ENCODE results near the gene DIPK2A.

The DIPK2A gene

DNA sequence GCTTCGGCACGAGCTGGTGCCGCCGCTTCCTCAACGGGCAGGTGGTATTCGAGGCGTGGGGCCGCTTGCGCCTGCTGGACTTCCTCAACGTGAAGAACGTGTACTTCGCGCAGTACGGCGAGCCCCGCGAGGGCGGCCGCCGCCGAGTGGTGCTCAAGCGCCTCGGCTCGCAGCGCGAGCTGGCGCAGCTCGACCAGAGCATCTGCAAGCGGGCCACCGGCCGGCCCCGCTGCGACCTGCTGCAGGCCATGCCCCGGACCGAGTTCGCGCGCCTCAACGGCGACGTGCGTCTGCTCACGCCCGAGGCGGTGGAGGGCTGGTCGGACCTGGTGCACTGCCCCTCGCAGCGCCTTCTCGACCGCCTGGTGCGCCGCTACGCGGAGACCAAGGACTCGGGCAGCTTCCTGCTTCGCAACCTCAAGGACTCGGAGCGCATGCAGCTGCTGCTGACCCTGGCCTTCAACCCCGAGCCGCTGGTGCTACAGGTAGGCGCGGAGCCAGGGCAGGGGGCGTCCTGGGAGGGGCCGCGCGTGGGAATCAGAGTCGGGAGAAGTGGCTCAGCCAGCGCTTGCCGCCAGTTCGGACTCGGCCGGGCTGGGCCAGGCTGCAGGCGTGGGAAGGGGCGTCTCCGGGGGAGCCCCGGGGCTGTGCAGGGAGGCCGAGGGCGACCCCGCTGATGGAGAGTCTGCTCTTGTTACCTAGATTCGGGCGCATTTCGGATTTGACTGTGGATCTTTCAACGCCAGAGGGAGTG lies 1.1 kb downstream of the DIPK2A start:
- peak overlapping the region; percentile 85 for H3K4me3 ChIP-seq (ENCODE audit: low read length)
- no peak for DNase-seq (ENCODE audit: low read depth, low spot score)

DNA sequence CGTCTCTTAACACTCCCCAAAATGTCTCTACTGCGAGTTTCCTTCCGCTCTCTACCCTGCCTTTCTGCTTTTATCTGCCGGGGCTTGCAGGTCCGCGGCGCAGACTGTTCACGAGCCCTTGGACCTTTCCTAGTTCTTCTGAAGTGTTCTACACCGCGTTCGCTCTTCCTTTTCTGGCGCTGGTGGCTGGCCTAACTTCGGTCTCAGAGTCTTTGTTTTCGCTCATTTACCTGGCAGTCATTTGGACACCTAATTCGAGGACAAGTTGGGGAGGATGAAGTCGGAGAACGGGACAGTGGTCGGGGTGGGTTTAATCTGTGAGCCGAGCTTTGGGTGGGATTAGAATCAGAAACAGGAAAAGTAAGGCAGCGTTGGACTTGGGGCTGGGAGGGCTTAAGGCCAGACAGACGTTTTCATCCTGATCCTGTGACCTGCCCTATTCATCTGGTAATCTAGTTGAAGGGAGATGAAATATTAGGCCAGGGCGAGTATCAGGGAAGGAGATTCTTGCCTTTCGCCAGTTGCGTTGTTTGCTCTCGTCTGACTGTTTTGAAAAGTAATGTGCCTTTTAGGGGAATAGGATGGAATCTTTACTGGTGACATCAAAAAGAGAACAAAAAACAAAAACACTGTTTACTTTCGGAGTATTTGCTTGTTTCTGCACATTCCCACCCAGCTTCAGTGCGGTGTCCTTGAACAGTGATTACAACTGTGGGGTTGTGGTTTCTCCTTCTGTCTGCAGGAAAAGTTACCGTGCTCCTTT lies 1.8 kb downstream of the DIPK2A start:
- peak; percentile 89 for DNase-seq (ENCODE audit: low read depth, low spot score)
- H3K4me3 ChIP-seq (ENCODE audit: low read length), result peak overlapping the region; percentile 85

DNA sequence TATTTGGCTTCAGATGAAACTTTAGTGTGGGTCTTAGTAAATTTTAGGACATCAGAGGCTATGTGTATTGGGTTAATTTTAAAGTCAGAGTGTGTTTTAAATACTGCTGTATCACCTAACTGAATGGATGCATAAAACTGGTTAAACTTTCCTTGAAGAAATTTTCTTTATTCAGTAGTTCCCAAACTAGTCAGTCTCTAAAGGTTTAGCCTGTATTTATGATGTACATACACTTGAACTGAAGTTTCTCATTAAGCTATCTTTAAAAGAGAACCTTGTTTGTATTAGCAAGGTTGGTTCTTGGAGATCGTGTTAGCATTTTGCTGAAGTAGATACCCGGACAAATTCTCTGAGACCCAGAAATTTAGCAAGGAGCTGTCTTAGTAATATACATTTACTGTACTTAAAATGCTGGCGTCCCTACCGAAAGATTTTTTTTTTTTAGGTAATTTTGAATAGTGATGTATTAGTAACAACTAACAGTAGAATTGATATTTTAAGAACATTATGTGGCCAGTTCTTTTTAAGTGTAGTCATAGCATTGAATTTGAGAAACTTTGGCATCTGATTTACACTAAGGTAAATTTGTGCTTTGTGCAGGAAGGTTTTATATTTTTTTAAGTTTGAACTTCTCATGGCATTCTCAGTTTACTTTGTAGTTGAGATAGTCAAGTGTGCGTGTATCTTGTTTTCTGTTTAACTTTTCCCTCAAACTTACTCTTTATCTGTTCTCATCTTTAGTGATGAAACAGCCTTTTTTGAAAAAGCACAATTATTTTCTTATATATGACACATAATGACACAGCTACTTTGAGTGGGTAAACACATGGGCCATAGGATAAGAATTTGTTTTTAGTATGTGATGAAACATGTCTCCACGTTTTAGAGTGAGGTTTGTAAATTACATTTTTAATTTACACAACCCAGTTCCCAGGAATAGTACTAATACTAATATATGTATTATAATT lies 2.9 kb downstream of the DIPK2A start:
- DNase-seq (ENCODE audit: low read depth, low spot score), result no peak
- no peak overlapping the region for H3K4me3 ChIP-seq (ENCODE audit: low read length)

DNA sequence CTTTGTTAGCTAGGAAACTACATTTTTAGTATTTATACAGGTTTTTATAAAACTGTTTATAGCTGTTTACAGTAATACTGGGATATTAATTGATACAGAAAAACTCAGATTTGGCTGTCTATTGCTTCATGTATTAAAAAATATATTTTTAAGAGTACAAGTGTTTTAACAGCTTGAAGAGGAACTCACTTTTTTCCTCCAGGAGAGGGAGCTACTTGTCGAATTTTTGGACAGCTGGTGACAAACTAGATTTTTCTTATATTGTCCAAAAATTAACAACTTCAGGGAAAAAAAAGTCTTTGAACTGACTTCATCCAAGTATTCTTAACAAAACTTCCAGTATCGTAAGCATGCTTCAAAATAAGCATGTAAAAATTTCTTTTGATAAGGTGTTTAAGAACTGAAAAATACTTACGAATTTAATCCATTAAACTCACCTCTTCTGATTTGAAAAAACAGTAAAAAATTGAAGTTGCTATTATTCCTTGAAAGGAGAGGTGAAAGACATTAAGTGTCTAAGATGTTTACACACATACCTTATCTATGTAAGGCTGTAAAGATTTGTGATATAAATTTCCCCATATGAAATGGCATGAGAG lies 4.0 kb downstream of the DIPK2A start:
- no peak overlapping the region for H3K4me3 ChIP-seq (ENCODE audit: low read length)
- DNase-seq (ENCODE audit: low read depth, low spot score), result no peak

DNA sequence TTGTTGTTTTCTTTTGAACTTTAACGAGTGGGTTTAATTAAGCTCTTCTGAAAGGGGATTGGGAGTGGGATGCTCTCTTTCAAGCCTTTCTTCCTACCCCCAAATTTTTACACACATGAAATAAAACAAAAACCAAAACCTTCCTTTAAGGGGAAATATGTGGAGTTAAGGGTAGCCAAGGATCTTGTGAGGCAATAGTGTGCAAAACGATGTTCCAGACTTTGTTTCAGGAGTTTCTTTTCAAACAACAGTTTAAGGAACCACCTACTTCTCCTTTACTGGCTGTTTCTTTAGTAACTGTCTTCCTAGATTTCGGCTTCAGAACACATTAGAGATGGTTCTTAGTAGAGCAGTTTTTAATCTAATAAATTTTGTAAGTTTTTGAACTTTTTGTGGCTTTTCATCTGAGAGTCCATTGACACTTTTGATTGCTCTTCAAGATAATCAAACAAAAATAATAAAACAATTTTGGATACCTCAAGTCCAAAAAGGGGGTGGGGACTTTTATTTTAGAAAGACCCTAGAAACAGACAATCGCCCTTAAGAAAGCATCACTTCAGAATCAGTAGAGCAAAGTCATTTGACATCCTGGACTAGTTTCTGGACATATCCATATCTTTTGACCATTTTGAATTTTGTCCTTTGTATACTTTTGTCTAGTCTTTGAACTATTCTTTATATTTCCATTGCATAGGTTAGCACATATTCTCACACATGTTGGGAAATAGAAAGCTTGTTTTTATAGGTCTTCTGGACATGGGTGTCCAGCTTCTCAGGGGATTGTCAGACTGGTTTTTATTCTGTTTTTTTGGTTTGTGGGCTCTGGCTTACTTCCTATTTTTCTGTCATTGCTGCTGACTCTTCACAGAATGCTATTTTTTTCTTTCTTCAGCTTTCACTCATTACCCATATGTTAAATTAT lies 6.0 kb downstream of the DIPK2A start:
- no peak overlapping the region for H3K4me3 ChIP-seq (ENCODE audit: low read length)
- no peak for DNase-seq (ENCODE audit: low read depth, low spot score)

DNA sequence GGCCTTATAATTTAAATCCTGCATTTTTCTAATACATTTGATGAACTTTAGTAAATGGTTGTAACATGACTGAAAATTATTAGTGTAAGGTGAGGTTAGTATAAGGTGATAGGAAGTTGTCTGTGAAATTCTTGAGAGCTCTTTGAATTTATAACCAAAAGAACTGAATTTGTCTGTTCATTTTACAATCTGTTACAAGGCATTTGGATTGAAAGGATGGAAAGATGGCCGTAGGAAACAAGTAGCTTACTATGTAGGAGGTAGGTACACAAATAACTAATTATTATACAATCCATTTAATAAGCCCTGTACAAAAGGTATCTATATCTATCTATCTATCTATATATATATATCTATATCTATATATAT lies 6.6 kb downstream of the DIPK2A start:
- no peak overlapping the region for H3K4me3 ChIP-seq (ENCODE audit: low read length)
- DNase-seq (ENCODE audit: low read depth, low spot score), result no peak

DNA sequence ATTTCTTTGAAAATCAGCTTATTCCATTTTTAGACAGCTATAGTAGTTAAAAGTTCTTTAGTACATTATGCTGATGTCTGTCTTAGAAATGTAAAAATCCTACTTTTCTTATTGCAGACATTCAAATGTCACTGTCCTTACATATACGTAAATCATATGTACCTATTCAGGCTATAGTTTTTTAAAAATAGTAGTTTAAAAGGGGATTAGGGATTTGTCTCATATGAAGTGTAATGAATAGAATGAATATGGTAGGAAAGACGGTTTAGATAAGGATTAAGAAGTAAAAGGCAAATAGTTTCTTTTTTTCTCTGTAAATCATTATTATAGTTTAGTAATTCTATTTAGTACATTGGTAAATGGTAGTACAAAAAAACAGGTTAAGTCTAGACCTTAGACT lies 7.4 kb downstream of the DIPK2A start:
- DNase-seq (ENCODE audit: low read depth, low spot score), result no peak
- H3K4me3 ChIP-seq (ENCODE audit: low read length), result no peak overlapping the region

DNA sequence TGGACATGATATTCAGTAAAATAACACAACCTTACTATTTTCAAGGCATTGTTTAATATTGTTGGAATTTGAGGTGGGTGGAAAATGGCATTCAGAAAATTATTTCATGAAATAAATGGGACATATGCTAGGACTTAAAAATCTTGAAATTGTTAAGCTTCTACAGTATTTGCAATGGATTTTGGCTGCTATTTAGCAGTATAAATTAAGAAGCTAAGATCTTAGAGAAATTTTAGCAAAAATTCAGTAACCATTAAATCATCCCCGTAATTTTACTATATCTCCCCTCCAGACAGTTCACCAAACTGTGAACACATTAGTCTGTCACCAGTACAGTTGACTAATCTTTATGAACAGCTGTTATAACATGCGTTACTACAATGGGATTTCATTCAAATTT lies 8.2 kb downstream of the DIPK2A start:
- no peak overlapping the region for H3K4me3 ChIP-seq (ENCODE audit: low read length)
- DNase-seq (ENCODE audit: low read depth, low spot score), result no peak

DNA sequence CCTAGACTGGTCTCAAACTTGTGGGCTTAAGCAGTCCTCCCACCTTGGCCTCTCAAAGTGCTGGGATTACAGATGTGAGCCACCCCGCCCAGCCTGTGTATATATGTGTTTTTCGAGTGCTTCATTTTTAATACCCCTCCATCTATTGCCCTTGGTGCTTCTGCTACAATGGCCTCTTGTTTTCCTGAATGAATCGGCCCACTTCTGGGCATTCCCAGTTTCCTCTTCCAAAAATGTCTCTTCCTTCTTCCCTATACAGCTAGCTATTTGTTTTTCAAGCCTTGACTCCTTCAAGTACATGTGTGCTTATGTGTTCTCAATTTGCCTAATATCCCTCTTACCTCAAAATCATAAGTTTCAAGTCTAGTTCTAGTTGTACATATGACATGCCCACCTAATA lies 16.7 kb downstream of the DIPK2A start:
- no peak for DNase-seq (ENCODE audit: low read depth, low spot score)
- H3K4me3 ChIP-seq (ENCODE audit: low read length), result no peak overlapping the region

DNA sequence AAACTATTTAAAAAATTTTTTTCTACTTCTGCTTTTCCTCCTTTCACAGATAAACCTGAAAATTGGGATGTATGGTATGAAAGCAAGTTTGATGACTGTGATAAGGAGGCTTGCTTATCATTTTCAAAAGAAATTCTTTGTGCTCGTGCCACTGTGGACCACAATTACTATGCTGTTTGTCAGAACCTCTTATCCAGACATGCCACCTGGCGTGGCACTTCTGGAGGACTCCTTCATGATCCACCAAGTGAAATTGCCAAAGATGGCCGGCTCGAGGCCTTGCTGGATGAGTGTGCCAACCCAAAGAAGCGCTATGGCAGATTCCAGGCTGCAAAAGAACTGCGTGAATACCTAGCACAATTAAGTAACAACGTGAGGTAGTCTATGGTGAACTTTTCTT lies 17.8 kb downstream of the DIPK2A start:
- DNase-seq (ENCODE audit: low read depth, low spot score), result no peak
- no peak overlapping the region for H3K4me3 ChIP-seq (ENCODE audit: low read length)

DNA sequence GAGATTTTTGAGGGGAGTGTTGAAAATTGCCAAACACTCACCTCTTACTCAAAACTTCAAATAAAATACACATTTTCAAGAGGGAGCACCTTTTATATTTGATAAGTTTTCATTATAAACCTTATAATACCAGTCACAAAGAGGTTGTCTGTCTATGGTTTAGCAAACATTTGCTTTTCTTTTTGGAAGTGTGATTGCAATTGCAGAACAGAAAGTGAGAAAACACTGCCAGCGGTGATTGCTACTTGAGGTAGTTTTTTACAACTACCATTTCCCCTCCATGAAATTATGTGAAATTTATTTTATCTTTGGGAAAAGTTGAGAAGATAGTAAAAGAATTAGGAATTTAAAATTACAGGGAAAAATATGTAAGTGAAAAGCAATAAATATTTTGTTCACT lies 20.1 kb downstream of the DIPK2A start:
- no peak for DNase-seq (ENCODE audit: low read depth, low spot score)
- no peak overlapping the region for H3K4me3 ChIP-seq (ENCODE audit: low read length)

DNA sequence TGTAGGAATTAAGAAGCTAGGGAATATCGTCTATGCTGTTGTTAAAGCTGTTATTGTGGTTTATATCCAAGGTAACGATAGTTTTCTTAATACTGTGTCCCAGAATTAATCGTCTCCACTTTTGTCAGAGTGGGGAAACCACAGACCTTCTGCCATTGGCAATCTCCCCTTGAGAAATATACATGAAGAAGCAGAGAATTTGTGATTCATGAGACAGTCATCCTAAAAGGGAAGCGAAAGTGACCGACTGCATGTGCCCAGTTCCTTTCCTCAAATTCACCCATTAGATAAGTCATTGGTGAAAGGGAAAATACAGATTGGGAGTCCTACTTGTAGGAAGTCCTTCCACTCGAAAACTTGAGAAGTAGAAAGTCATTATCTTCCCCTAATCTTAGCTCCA lies 26.6 kb downstream of the DIPK2A start:
- no peak overlapping the region for H3K4me3 ChIP-seq (ENCODE audit: low read length)

DNA sequence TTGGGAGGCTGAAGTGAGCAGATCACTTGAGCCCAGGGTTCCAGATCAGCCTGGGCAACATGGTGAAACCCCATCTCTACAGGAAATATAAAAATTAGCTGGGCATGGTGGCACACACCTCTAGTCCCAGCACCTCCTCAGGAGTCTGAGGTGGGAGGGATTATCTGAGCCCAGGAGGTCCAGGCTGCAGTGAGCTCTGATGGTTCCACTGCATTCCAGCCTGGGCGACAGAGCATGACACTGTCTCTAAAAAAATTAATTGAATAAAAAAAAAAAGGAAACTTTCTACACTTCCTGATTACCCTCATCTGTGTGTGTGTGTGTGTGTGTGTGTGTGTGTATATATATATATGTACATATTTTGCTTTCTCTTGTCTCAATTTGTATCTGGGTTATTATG lies 31.4 kb downstream of the DIPK2A start:
- H3K4me3 ChIP-seq (ENCODE audit: low read length), result no peak overlapping the region
- DNase-seq (ENCODE audit: low read depth, low spot score), result no peak

More for the DNA sequence above, 26.6 kb downstream of the DIPK2A start:
- no peak for DNase-seq (ENCODE audit: low read depth, low spot score)

DNA sequence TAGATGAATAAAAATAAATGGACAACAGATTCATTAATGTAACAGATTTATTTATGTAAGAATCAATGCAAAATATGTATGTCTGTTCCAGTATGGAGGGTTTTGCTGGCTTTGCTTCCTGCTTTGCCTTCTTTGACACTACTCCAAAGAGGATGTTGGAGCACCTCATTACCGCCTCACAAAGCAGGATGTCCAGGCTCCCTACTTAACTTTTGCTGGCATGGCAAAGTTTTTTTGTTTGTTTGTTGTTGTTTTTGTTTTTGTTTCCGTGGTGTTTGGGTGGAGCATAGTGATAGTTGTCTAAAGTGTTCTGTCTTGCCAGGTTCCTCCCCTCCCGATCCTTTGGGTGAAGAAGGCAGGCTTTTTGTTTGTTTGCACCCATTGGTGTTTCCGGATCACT lies 38.7 kb downstream of the DIPK2A start:
- DNase-seq (ENCODE audit: low read depth, low spot score), result no peak
- no peak overlapping the region for H3K4me3 ChIP-seq (ENCODE audit: low read length)

DNA sequence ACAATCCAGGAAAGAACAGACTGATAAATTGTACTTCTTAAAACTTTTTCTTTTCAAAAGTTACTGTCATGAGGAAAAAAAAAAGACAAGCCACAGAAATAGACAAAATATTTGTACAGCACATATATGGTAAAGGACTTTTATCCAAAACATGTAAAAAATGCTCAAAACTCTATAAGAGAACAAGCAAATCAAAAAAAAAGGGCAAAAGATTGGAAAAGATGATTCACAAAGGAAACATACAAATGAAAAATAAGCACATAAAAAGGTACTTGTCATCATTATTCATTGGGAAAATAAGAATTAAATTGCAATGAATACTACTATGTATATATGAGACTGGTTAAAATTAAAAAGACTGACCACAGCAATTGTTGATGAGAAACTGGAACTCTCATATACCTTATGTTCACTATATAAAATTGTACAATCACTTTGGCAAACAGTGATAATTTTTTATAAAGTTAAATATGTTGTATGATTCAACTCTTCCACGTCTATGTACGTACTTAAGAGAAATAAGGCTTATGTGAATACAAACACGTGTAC lies 39.7 kb downstream of the DIPK2A start:
- no peak for DNase-seq (ENCODE audit: low read depth, low spot score)
- no peak overlapping the region for H3K4me3 ChIP-seq (ENCODE audit: low read length)

DNA sequence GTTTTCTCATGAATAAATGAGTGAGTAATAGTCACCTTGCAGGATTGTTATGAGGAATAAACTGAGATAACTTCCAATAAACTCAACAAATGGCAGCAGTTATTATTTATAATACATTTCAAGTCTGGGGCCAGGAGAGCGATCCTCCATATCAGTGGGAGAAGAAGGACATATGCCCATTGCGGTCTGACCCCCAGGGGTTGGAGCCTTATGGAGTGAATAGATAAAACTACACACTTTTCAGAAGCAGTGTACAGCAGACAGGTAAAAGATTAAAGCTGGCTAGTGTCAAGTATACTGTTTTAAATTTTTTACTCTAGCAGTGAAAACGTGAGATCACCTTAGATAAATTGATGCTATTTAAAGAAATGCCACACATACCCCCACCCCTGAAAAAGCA lies 43.5 kb downstream of the DIPK2A start:
- DNase-seq (ENCODE audit: low read depth, low spot score), result no peak
- no peak overlapping the region for H3K4me3 ChIP-seq (ENCODE audit: low read length)

DNA sequence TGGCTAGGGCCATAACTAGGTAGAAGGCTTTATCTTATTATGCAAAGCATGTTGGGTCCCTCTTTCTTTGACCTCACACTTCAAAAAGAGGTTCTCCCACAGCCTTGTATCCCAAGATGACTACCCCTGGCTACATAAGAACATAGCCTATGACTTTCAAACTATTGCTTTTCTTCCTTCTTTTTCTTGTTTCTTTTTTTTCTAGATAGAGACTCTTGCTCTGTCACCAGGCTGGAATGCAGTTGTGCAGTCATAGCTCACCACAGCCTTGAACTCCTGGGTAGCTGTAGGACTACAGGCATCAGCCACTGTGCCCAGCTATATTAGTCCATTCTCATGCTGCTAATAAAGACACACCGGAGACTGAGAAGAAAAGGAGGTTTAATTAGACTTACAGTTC lies 47.2 kb downstream of the DIPK2A start:
- H3K4me3 ChIP-seq (ENCODE audit: low read length), result no peak overlapping the region
- no peak for DNase-seq (ENCODE audit: low read depth, low spot score)
